ENCODE data around the gene SYT17. TPM values are rescaled to one million over a fixed set of nuclear protein-coding genes. Genes with fewer than 3 reads are reported as not detected.

Gene SYT17
- total RNA-seq, 2 donors from 2014 or later, result 3.9 to 9.2 TPM

GRCh38 chr16:19142939-19143598 is 25.0 kb upstream of the SYT17 start:
- no peaks in the 10 kb centered on the region for H3K9me3 ChIP-seq
- DNase-seq, result no peak
- H3K4me3 ChIP-seq, result no peak overlapping the region
- no peaks in the 10 kb centered on the region for H3K4me1 ChIP-seq
- H3K27me3 ChIP-seq, result no peaks in the 10 kb centered on the region
- no peak for TF ChIP-seq POLR2A (IDR thresholded peaks at IDR 0.05)
- TF ChIP-seq, protein P1, sequence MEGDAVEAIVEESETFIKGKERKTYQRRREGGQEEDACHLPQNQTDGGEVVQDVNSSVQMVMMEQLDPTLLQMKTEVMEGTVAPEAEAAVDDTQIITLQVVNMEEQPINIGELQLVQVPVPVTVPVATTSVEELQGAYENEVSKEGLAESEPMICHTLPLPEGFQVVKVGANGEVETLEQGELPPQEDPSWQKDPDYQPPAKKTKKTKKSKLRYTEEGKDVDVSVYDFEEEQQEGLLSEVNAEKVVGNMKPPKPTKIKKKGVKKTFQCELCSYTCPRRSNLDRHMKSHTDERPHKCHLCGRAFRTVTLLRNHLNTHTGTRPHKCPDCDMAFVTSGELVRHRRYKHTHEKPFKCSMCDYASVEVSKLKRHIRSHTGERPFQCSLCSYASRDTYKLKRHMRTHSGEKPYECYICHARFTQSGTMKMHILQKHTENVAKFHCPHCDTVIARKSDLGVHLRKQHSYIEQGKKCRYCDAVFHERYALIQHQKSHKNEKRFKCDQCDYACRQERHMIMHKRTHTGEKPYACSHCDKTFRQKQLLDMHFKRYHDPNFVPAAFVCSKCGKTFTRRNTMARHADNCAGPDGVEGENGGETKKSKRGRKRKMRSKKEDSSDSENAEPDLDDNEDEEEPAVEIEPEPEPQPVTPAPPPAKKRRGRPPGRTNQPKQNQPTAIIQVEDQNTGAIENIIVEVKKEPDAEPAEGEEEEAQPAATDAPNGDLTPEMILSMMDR (IDR thresholded peaks at IDR 0.05), result no peak
- intact Hi-C loops (cut with DNase I), result no loop called here
- 86 to 87% methylated on average over 8 of the region's 8 CpGs for WGBS, 2 donors
- no peak overlapping the region for H3K27ac ChIP-seq
- ATAC-seq, result no peak
- no peaks in the 10 kb centered on the region for H3K36me3 ChIP-seq (replicated peaks in 1 of 2; ENCODE audit: insufficient read depth in 1 of 2, low read depth in 2 of 2)

GRCh38 chr16:19143599-19143956 is 24.5 kb upstream of the SYT17 start:
- WGBS, 2 donors, result 74 to 77% methylated on average over 9 of the region's 9 CpGs
- no peaks in the 10 kb centered on the region for H3K9me3 ChIP-seq
- no peaks in the 10 kb centered on the region for H3K36me3 ChIP-seq (replicated peaks in 1 of 2; ENCODE audit: insufficient read depth in 1 of 2, low read depth in 2 of 2)
- H3K27me3 ChIP-seq, result no peaks in the 10 kb centered on the region
- DNase-seq (no peak), ATAC-seq (no peak)
- intact Hi-C loops (cut with DNase I), result no loop called here
- H3K4me3 ChIP-seq, result no peak overlapping the region
- H3K4me1 ChIP-seq, result no peaks in the 10 kb centered on the region
- no peak overlapping the region for H3K27ac ChIP-seq
- no peak for TF ChIP-seq POLR2A (IDR thresholded peaks at IDR 0.05)
- TF ChIP-seq, protein P1 (IDR thresholded peaks at IDR 0.05), result no peak

DNA sequence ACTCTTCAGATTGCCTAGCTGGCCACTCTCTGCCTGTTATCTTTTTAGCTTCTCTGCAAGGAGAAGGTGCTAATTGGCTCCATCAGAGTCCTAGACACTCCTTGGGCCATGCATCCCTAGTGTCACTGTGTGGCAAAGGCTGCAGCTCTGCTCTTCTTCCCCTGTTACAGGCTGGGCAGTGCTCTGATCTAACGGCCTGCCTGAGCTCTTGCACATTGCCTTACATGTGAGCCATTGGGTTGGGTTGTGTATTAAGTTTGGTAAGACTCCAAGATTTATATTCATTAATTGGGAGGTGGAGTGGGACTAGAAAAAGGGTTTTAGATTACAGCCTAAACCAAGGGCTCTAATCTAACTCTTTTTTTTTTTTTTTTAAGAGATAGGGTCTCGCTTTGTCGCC is 23.0 kb upstream of the SYT17 start:
- ATAC-seq (no peak), DNase-seq (no peak)
- H3K36me3 ChIP-seq (replicated peaks in 1 of 2; ENCODE audit: insufficient read depth in 1 of 2, low read depth in 2 of 2), result no peaks in the 10 kb centered on the region
- WGBS, 2 donors, result 59 to 77% methylated on average over 3 of the region's 3 CpGs
- H3K4me1 ChIP-seq, result no peaks in the 10 kb centered on the region
- H3K27ac ChIP-seq, result no peak overlapping the region
- intact Hi-C loops (cut with DNase I), result no loop called here
- TF ChIP-seq, protein P1 (IDR thresholded peaks at IDR 0.05), result no peak
- TF ChIP-seq POLR2A (IDR thresholded peaks at IDR 0.05), result no peak
- no peaks in the 10 kb centered on the region for H3K9me3 ChIP-seq
- H3K4me3 ChIP-seq, result no peak overlapping the region
- H3K27me3 ChIP-seq, result no peaks in the 10 kb centered on the region

DNA sequence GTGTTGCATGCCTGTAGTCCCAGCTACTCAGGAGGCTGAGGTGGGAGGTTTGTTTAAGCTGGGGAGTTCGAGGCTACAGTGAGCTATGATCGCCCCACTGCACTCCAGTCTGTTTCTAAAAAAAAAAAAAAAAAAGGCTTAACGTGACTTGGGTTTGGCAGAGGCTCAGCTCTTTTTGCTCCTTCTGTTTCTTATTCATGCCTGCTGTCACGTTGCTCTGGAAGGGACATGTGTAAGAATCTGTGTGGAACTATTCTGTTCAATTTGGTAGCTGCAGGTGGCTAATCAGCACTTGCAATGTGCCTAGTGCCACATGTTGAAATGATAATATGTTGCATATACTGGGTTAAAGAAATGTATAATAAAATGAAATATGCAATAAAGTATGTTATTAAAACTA is 20.9 kb upstream of the SYT17 start:
- H3K4me1 ChIP-seq, result no peaks in the 10 kb centered on the region
- H3K9me3 ChIP-seq, result no peaks in the 10 kb centered on the region
- H3K4me3 ChIP-seq, result no peak overlapping the region
- no peaks in the 10 kb centered on the region for H3K36me3 ChIP-seq (replicated peaks in 1 of 2; ENCODE audit: insufficient read depth in 1 of 2, low read depth in 2 of 2)
- no peak for DNase-seq
- 74 to 85% methylated on average over 4 of the region's 4 CpGs for WGBS, 2 donors
- ATAC-seq, result no peak
- peaks cover 0 to 3% of the 10 kb centered on the region in 2 donors for H3K27me3 ChIP-seq
- intact Hi-C loops (cut with DNase I), result no loop called here
- TF ChIP-seq, protein P1 (IDR thresholded peaks at IDR 0.05), result no peak
- no peak for TF ChIP-seq POLR2A (IDR thresholded peaks at IDR 0.05)
- H3K27ac ChIP-seq, result no peak overlapping the region

GRCh38 chr16:19147627-19148026 is 20.4 kb upstream of the SYT17 start:
- Histone ChIP-seq H3K27me3 (peaks cover 0 to 6% of the 10 kb centered on the region in 2 donors), H3K4me3 (no peak overlapping the region), H3K4me1 (no peaks in the 10 kb centered on the region), H3K36me3 (replicated peaks in 1 of 2; ENCODE audit: insufficient read depth in 1 of 2, low read depth in 2 of 2) (no peaks in the 10 kb centered on the region), H3K27ac (no peak overlapping the region), H3K9me3 (no peaks in the 10 kb centered on the region)
- ATAC-seq, result no peak
- WGBS, 2 donors, result 95 to 97% methylated on average over 4 of the region's 4 CpGs
- TF ChIP-seq POLR2A (IDR thresholded peaks at IDR 0.05), result no peak
- TF ChIP-seq, protein P1 (IDR thresholded peaks at IDR 0.05), result no peak
- no peak for DNase-seq
- intact Hi-C loops (cut with DNase I), result no loop called here

All from body of pancreas (tissue), 4 donors.